ENCODE measurements around the gene NOL6. TPM values are rescaled to one million over a fixed set of nuclear protein-coding genes. Genes with fewer than 3 reads are reported as not detected.

The NOL6 gene
- total RNA-seq, 4 donors from 2014 or later, result 40.4 to 50.4 (median 44.1) TPM

GRCh38 chr9:33452828-33453271 lies 20.9 kb downstream of the NOL6 start:
- H3K4me3 ChIP-seq, result no peak overlapping the region
- no peaks in the 10 kb centered on the region for H3K9me3 ChIP-seq
- no peaks in the 10 kb centered on the region for H3K36me3 ChIP-seq
- no peak for DNase-seq (ENCODE audit: low spot score in 2 of 2)
- TF ChIP-seq EP300 (IDR thresholded peaks at IDR 0.05), result no peak
- TF ChIP-seq POLR2A (IDR thresholded peaks at IDR 0.05), result no peak
- peak in 1 of 3 donors; percentile 35 for TF ChIP-seq POLR2AphosphoS5 (IDR thresholded peaks at IDR 0.05)
- peak; percentile 31 to 61 for TF ChIP-seq CTCF (IDR thresholded peaks at IDR 0.05)
- WGBS, result 17% methylated on average over 1 of the region's 7 CpGs
- peaks cover 31% of the 10 kb centered on the region for H3K4me1 ChIP-seq
- peak overlapping the region; percentile 40 for H3K27ac ChIP-seq
- H3K27me3 ChIP-seq, result no peaks in the 10 kb centered on the region

DNA sequence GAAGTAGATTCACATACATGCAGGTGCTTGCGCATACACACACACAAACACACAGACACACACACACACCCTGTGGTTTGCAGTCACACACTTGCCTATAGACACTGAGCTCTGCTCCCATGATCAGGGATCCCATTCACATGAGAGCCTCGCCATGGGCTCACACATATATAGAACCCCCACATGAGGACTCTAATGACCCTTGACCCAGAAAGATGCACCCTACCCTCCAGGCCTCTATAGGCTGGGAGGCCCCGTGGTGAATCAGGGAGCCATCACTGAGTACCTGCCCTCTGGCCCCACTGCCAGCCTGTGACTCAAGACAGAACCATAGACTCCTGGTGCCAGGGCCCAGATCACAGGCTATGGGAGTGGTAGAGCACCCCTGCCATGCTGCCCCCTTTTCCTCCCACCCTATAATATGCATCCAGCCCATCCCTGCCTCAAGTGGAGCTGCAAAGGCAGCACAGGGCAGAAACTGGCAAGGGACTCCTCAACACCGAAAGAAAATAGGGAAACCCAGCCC lies 23.0 kb downstream of the NOL6 start:
- no peak overlapping the region for H3K27ac ChIP-seq
- 55% methylated on average over 3 of the region's 4 CpGs for WGBS
- peaks cover 47% of the 10 kb centered on the region for H3K4me1 ChIP-seq

GRCh38 chr9:33449715-33450114 lies 24.0 kb downstream of the NOL6 start:
- H3K27me3 ChIP-seq, result no peaks in the 10 kb centered on the region
- no peak overlapping the region for H3K4me3 ChIP-seq
- H3K4me1 ChIP-seq, result peaks cover 54% of the 10 kb centered on the region
- H3K27ac ChIP-seq, result no peak overlapping the region
- 82% methylated on average over 5 of the region's 5 CpGs for WGBS
- DNase-seq (ENCODE audit: low spot score in 2 of 2), result no peak
- TF ChIP-seq POLR2AphosphoS5 (IDR thresholded peaks at IDR 0.05) (no peak), POLR2A (IDR thresholded peaks at IDR 0.05) (no peak)
- no peaks in the 10 kb centered on the region for H3K9me3 ChIP-seq
- H3K36me3 ChIP-seq, result no peaks in the 10 kb centered on the region

More for the DNA sequence above, 23.0 kb downstream of the NOL6 start:
- Histone ChIP-seq H3K27me3 (no peaks in the 10 kb centered on the region), H3K36me3 (no peaks in the 10 kb centered on the region), H3K9me3 (no peaks in the 10 kb centered on the region), H3K4me3 (no peak overlapping the region)
- TF ChIP-seq CTCF (IDR thresholded peaks at IDR 0.05) (no peak), EP300 (IDR thresholded peaks at IDR 0.05) (no peak), POLR2A (IDR thresholded peaks at IDR 0.05) (no peak), POLR2AphosphoS5 (IDR thresholded peaks at IDR 0.05) (no peak)
- no peak for DNase-seq (ENCODE audit: low spot score in 2 of 2)

DNA sequence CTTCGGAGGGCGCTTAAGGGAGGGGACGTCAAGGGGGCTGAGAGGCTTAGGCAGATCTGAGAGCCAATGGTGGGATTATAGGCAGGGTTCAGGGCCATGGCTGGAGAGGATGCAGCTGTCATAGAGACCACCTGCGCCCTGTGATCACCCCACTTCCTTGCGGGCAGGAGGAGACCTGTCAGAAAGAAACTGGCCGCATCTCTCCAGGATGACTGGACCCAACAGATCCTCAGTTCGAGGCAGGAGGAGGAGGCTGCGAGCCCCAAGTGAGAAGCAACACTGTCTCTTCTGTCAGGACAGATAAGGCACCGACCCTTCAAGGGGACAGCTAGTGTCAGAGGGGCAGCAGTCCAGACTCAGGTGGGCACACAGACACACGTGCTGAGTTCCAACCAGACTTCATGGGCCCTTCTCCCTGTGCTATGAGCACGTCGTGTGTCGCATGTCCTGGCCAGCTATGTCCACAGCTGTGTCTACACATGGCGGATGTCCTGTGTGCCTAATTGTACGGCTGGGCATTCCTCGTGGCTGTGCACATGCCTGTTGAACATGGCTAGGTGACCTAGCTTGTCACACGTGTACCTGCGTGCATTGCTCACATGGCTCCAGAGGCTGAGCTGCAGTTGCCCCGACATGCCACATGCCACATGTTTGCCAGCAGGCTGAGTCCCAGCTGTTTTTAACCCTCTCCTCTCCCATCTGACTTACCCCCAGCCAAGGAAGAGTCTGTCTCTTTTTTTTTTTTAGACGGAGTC lies 25.7 kb downstream of the NOL6 start:
- TF ChIP-seq POLR2A (IDR thresholded peaks at IDR 0.05) (no peak), CTCF (IDR thresholded peaks at IDR 0.05) (no peak), EP300 (IDR thresholded peaks at IDR 0.05) (no peak), POLR2AphosphoS5 (IDR thresholded peaks at IDR 0.05) (peak in 1 of 3 donors; percentile 84)
- Histone ChIP-seq H3K27me3 (no peaks in the 10 kb centered on the region), H3K4me1 (peaks cover 62% of the 10 kb centered on the region), H3K36me3 (no peaks in the 10 kb centered on the region), H3K27ac (peak overlapping the region; percentile 81), H3K9me3 (no peaks in the 10 kb centered on the region), H3K4me3 (peak overlapping the region; percentile 59)
- 18% methylated on average over 10 of the region's 20 CpGs for WGBS
- no peak for DNase-seq (ENCODE audit: low spot score in 2 of 2)

GRCh38 chr9:33446946-33447798 lies 26.6 kb downstream of the NOL6 start, which contains the start of gene AQP3:
AQP3 (minus strand) TSS chr9:33447593; CDS start chr9:33447530, 63 bp downstream.
- peak; percentile 85 to 89 for DNase-seq (ENCODE audit: low spot score in 2 of 2)
- H3K36me3 ChIP-seq, result peaks cover 1% of the 10 kb centered on the region
- H3K27ac ChIP-seq, result peak within 1 kb of the TSS; percentile 81
- H3K4me1 ChIP-seq, result peaks cover 62% of the 10 kb centered on the region
- no peaks in the 10 kb centered on the region for H3K27me3 ChIP-seq
- peak within 1 kb of the TSS; percentile 59 for H3K4me3 ChIP-seq
- no peaks in the 10 kb centered on the region for H3K9me3 ChIP-seq
- WGBS, result 2% methylated on average over 23 of the region's 50 CpGs
- TF ChIP-seq POLR2AphosphoS5 (IDR thresholded peaks at IDR 0.05) (no peak), CTCF (IDR thresholded peaks at IDR 0.05) (no peak), EP300 (IDR thresholded peaks at IDR 0.05) (no peak), POLR2A (IDR thresholded peaks at IDR 0.05) (peak in 1 of 2 donors; percentile 53)
